Karpas-422 (cell line): Measurements from ENCODE around the gene GPER1. TPM values are rescaled to one million over a fixed set of nuclear protein-coding genes. Genes with fewer than 3 reads are reported as not detected.
"Not testable (repeated sequence)": the region's sequence is repeated elsewhere in the genome, so short reads cannot be mapped to it uniquely, and the experiment has no call there.

Experiments
- DNase-seq: peaks from one replicate; pipeline ENCODE4 v3.0.0-alpha.2; 2015
- H2AFZ ChIP-seq: fragments of 200-600 bp; sonication (generic); 2 replicates; pipeline ENCODE4 v1.6.1; 2014; ENCODE audit warnings: antibody characterized with exemption, low read length, mixed read lengths
- H3K27ac ChIP-seq: fragments of 200-600 bp; sonication (generic); 2 replicates; pipeline ENCODE4 v1.5.1; 2014; ENCODE audit warnings: mild to moderate bottlenecking, low read length, moderate library complexity
- H3K27me3 ChIP-seq: fragments of 200-600 bp; sonication (generic); 2 replicates; pipeline ENCODE4 v1.6.1; 2014; ENCODE audit warnings: low read length, mixed read lengths
- H3K36me3 ChIP-seq: fragments of 200-600 bp; sonication (generic); 2 replicates; pipeline ENCODE4 v1.6.1; 2014; ENCODE audit warnings: low read length, mixed read lengths; ENCODE audit not compliant: insufficient read depth
- H3K4me1 ChIP-seq: fragments of 200-600 bp; sonication (generic); 2 replicates; pipeline ENCODE4 v1.6.1; 2014; ENCODE audit warnings: mild to moderate bottlenecking, low read length, mixed read lengths
- H3K4me2 ChIP-seq: fragments of 200-600 bp; sonication (generic); 2 replicates; pipeline ENCODE4 v1.6.1; 2014; ENCODE audit warnings: low read length, low read depth, mild to moderate bottlenecking; ENCODE audit not compliant: poor library complexity, severe bottlenecking
- H3K4me3 ChIP-seq: fragments of 200-600 bp; sonication (generic); 2 replicates; pipeline ENCODE4 v1.5.1; 2014; ENCODE audit warnings: mild to moderate bottlenecking, antibody characterized with exemption, low read length, mixed read lengths
- H3K79me2 ChIP-seq: fragments of 200-600 bp; sonication (generic); 2 replicates; pipeline ENCODE4 v1.6.1; 2014; ENCODE audit warnings: mild to moderate bottlenecking, low read length, mixed read lengths
- H3K9ac ChIP-seq: fragments of 200-600 bp; sonication (generic); 2 replicates; pipeline ENCODE4 v1.6.0; 2014; ENCODE audit warnings: low read length
- H3K9me2 ChIP-seq: fragments of 200-600 bp; sonication (generic), shearing (Covaris generic); replicated peaks from 2 replicates; pipeline ENCODE4 v1.6.0; 2014; ENCODE audit warnings: mild to moderate bottlenecking, low read length, moderate library complexity; ENCODE audit not compliant: insufficient read depth
- H3K9me3 ChIP-seq: fragments of 300-700, 200-600 bp; sonication (generic); 2 replicates; pipeline ENCODE4 v1.6.1; 2014; ENCODE audit warnings: low read length, mixed read lengths
- H4K20me1 ChIP-seq: fragments of 200-600 bp; sonication (generic); 2 replicates; pipeline ENCODE4 v1.6.1; 2014; ENCODE audit warnings: mild to moderate bottlenecking, antibody characterized with exemption, low read length, low read depth; ENCODE audit not compliant: insufficient read depth
- total RNA-seq: library from RNA; depleted of rRNA; stranded (reverse); fragments of >200 nt; shearing (Covaris generic); gene quantifications from 2 replicates; pipeline ENCODE4 v1.2.3, GENCODE V29; 2014; ENCODE audit warnings: low replicate concordance; rRNA removed

Gene GPER1
- total RNA-seq, 1 experiment from 2014 or later = not detected

GRCh38 chr7:1143031-1143430, 55.1 kb downstream of the GPER1 start:
- not testable (repeated sequence) for H3K4me1 ChIP-seq, H4K20me1 ChIP-seq, H3K4me2 ChIP-seq, H3K4me3 ChIP-seq, H3K27me3 ChIP-seq, DNase-seq, H3K27ac ChIP-seq, H3K36me3 ChIP-seq, H3K9ac ChIP-seq, H2AFZ ChIP-seq, H3K9me2 ChIP-seq, H3K79me2 ChIP-seq, H3K9me3 ChIP-seq

Other genes with a start within 250 kb of the GPER1 start
- 16.2 and 33.3 TPM in 2 replicates for gene GET4, start 211.6 kb upstream of the GPER1 start, total RNA-seq
- gene ADAP1, start 133.4 kb upstream of the GPER1 start, total RNA-seq = not detected in 2 replicates
- gene COX19, start 112.6 kb upstream of the GPER1 start, total RNA-seq = 14.5 and 20.5 TPM in 2 replicates
- not detected in 2 replicates for gene CYP2W1, start 104.9 kb upstream of the GPER1 start, total RNA-seq
- gene GPR146, start 43.6 kb upstream of the GPER1 start, total RNA-seq = 5.5 and 9.2 TPM in 2 replicates
- gene ZFAND2A, start 72.1 kb downstream of the GPER1 start, total RNA-seq = 5.2 and 11.5 TPM in 2 replicates
- not detected in 2 replicates for gene UNCX, start 144.8 kb downstream of the GPER1 start, total RNA-seq